IPS-NIHi11 (cell line): ENCODE results near the gene RNF166.

Experiments
- DNase-seq: peaks from one replicate; pipeline ENCODE4 v3.0.0; 2012; ENCODE audit warnings: mixed read lengths, low spot score

The RNF166 gene

GRCh38 chr16:88739139-88739976 is 33.1 kb upstream of the RNF166 start:
- DNase-seq, result no peak

GRCh38 chr16:88738151-88739084 is 32.2 kb upstream of the RNF166 start:
- no peak for DNase-seq

- peak; percentile 97 for DNase-seq
These were observed 31.3 kb upstream of the RNF166 start for GRCh38 chr16:88737298-88738150.

- DNase-seq, result no peak
These were observed 30.3 kb upstream of the RNF166 start for GRCh38 chr16:88736496-88736895.

- no peak for DNase-seq
These were observed 29.9 kb upstream of the RNF166 start for GRCh38 chr16:88736088-88736487.

GRCh38 chr16:88735616-88736015 is 29.4 kb upstream of the RNF166 start:
- DNase-seq, result no peak

- DNase-seq, result no peak
These were observed 28.9 kb upstream of the RNF166 start for GRCh38 chr16:88735121-88735520.

GRCh38 chr16:88734361-88734728 is 28.1 kb upstream of the RNF166 start:
- DNase-seq, result no peak

- no peak for DNase-seq
These were observed 27.6 kb upstream of the RNF166 start for GRCh38 chr16:88733630-88734360.

GRCh38 chr16:88732961-88733294 is 26.7 kb upstream of the RNF166 start:
- no peak for DNase-seq

GRCh38 chr16:88732172-88732960 is 26.2 kb upstream of the RNF166 start:
- DNase-seq, result no peak

- peak; percentile 77 for DNase-seq
These were observed 25.5 kb upstream of the RNF166 start for GRCh38 chr16:88731699-88732098.

- DNase-seq, result no peak
These were observed 24.7 kb upstream of the RNF166 start for GRCh38 chr16:88730632-88731607.

GRCh38 chr16:88727871-88728270 is 21.7 kb upstream of the RNF166 start:
- no peak for DNase-seq

- DNase-seq, result no peak
These were observed 20.8 kb upstream of the RNF166 start for GRCh38 chr16:88726981-88727380.

GRCh38 chr16:88726408-88726749 is 20.2 kb upstream of the RNF166 start:
- DNase-seq, result no peak

GRCh38 chr16:88725609-88726407 is 19.6 kb upstream of the RNF166 start:
- DNase-seq, result no peak

- no peak for DNase-seq
These were observed 18.8 kb upstream of the RNF166 start for GRCh38 chr16:88724855-88725555.
